GM21367 (cell line): ENCODE measurements around the gene WDR11.

ENCODE experiments used
- ATAC-seq: cut with Tn5 transposase; IDR thresholded peaks from one replicate; pipeline ENCODE4 v1.9.1; 2021; ENCODE audit not compliant: unreplicated experiment

WDR11 gene, protein sequence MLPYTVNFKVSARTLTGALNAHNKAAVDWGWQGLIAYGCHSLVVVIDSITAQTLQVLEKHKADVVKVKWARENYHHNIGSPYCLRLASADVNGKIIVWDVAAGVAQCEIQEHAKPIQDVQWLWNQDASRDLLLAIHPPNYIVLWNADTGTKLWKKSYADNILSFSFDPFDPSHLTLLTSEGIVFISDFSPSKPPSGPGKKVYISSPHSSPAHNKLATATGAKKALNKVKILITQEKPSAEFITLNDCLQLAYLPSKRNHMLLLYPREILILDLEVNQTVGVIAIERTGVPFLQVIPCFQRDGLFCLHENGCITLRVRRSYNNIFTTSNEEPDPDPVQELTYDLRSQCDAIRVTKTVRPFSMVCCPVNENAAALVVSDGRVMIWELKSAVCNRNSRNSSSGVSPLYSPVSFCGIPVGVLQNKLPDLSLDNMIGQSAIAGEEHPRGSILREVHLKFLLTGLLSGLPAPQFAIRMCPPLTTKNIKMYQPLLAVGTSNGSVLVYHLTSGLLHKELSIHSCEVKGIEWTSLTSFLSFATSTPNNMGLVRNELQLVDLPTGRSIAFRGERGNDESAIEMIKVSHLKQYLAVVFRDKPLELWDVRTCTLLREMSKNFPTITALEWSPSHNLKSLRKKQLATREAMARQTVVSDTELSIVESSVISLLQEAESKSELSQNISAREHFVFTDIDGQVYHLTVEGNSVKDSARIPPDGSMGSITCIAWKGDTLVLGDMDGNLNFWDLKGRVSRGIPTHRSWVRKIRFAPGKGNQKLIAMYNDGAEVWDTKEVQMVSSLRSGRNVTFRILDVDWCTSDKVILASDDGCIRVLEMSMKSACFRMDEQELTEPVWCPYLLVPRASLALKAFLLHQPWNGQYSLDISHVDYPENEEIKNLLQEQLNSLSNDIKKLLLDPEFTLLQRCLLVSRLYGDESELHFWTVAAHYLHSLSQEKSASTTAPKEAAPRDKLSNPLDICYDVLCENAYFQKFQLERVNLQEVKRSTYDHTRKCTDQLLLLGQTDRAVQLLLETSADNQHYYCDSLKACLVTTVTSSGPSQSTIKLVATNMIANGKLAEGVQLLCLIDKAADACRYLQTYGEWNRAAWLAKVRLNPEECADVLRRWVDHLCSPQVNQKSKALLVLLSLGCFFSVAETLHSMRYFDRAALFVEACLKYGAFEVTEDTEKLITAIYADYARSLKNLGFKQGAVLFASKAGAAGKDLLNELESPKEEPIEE

DNA sequence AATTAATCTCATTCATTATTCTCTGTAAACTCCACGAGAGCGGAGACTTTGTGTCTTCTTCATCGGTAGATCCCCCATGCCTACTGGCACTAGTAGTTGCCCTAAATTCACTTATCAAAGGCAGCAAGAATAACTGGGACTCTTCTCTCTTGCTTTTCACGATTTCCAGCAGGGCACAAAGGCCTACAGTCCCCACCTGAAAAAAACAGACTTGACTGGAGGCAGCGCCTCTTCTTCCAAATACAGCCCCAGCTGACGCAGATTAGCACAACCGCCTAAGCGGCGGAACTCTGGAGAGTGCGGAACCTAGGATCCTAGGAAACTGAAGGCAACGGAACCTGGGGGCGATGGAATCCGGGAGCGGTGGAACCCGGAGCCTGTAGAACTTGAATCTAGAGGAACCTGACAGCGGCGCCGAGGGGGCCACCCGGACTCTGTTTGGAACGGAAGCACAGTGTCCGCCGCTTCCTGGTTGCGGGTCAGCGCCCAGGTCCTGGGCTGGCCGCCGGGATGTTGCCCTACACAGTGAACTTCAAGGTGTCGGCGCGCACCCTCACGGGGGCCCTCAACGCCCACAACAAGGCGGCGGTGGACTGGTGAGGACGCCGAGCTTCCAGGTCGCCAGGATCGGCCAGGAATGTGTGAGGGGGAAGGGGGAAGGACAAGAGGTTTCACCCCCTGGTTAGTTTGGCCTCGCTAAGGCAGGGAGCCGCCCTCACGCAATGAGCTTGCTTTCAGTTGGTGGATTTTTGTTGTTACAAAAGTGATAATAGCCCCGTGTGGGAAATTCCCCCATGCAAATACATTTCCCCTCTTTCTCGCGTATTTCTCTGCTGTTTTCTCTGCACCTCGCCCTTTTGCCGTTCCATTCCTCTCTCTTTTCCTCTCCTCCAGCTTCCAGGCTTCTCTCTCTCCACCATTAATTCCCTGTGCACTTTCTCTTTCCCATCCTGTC is at the start of gene WDR11:
Gene WDR11, plus strand, starts transcription at position 452 of the 955 bp plus-strand sequence. Its CDS starts 59 bp downstream, at position 511.
- ATAC-seq = peak; percentile 97

DNA sequence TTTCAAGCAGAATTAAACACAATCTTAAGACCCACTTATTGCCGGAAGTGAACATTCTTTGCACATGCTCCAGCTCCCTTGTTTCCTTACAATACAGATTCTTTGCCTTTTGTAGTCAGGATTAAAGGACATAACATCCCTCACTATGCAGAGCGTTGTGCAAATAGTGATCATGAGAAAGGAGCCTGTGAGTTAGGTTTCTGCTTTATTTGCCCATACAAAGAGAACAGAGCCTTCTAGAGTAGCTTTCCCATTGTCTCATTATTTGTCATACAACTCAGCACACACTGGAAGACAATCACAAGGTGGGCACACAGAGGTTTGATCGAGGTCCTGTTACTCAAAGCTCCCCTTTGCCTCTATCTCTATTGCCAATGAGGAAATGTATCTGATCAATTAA is 48.2 kb upstream of the WDR11 start:
- no peak for ATAC-seq

DNA sequence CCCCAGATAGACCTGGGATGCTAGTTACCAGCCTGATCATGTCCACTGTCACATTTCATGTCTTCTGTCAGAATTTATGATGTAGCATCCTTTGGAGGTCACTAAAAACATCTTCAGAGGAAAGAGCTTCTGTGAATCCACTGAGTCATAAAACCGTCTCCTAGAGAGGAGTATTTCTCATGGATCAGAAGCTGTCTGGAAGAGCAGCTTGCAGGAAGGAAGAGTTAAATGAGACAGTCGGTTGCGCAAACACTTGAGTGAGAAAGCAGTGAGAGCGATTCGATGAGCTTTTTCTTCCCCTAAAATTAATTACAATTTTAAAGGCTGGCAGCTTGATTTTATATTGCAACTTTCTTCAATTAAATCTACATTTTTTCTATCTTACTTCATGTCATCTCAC is 47.2 kb upstream of the WDR11 start:
- ATAC-seq = no peak

DNA sequence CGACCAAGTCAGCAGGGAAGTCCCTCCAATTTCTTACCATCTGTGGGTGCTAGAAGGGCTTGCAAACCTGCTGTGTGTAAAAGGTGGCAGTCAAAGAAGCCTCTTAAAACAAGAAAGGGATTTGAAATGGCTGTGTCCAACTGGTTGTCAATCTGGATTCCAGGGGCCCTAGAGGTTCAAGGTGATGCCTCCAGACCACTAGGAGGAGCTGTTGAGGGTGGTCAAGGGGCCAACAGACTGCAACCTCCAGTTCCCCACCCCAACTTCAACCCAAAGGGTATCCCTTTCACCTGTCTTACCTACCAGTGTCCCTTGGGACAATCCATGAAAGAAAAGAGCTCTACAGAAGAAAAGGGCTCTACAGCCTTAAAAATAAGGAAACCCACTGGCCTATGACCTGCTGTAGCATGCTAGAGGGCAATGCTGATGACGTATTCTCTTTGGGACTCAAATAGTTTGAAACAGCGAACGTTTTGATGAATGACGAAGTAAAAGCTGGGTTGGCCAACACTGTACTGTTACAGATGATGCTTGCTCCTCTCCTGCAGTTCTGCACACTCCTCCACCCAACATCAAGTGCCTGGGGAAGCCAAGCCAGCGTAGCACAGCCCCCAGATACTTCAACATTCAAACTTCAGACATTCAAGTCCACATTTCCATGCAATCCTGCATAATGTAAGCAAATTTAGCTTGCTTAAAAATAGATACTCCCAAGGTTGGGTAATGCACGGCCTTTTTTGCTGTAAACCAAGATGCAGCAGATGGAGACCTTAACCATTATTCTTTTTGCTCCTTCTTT is 45.9 kb upstream of the WDR11 start:
- no peak for ATAC-seq

DNA sequence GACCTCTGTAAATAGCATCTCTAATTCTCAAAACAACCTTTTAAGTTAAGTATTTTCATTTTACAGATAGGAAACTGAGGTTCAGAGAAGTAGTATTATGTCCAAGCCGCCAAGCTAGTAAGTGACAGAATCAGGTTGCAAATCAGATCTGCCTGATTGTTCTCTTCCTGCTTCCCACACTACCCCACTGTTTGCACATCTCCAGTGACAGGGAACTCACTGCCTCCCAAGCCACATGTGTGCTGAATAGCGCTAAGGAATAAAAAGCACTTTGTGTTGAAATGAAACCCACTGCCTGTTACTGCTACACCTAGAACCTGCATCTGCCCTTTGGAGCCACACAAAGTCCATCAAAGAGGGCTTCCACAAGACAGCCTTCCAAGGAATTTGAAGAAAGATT is 45.1 kb upstream of the WDR11 start:
- ATAC-seq = no peak

DNA sequence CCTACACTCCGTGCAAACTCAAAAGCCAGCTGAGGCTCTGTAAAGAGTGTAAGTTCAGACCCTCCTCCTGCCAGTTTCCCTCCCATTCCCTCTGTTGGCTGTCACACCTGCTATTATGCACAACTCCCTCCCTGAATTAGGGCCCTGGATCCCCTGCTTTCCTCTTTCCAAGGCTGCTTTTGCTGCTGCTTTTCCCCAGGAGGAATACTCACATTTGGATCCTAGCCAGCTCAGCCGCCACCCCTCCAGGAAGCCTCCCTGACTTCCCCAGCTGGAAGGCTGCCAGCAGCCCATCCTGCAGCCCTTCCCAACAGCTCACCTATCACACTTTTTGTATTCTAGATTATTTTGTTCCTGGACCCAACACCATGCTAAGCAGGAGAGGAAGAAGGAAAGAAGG is 40.9 kb upstream of the WDR11 start:
- ATAC-seq = no peak

DNA sequence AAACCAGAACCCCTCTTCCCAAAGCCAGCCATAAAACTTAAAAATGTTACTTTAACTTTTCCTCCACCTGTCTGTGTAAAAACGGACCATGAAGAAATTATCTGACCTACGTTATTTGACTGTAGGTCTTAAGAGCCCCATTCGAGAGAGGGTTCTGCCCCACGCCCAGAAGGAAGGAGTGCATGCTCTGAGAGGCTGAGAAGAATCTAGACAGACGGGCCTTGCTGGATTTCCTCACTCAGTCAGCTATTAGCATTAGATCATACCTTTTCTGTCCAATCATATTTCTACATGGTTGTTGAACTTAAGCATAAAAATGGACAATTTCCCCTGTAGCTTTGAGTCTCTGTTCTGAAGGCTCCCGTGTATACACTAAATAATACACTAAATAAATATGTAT is 38.1 kb upstream of the WDR11 start:
- no peak for ATAC-seq

DNA sequence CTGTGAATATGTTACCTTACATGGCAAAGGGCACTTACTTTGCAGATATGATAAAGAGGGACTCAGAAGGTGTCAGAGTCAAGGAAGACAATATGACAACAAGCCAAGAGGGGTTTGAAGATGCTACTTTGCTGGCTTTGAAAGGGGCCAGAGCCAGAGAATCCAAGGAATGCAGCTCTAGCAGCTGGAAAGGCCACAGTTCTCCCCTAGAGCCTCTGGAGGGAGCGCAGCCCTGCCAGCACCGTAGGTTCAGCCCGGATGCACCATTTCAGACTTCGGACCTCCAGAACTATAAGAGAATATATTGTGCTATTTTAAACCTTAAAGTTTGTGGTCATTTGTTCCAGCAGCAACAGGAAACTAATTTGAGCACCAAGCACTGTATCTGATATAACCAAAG is 32.9 kb upstream of the WDR11 start:
- no peak for ATAC-seq

DNA sequence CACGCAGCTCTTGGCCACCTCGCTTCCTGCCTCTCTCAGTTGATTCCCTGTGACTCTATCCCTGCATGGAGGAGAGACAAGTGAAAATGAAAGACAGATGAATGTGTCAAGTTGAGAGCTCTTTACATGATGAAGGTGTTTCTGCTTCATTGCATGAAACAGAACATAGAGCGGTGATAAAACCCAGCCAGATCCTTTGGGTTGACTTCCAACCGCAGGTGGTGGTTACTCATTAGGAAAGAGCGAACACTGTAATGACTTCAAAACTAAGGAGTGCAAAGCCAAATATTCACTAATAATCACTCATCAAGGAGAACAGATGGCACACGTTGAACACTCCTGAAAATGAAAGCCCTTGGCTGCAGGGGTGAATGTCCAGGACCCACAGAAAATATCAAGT is 31.8 kb upstream of the WDR11 start:
- ATAC-seq = no peak

DNA sequence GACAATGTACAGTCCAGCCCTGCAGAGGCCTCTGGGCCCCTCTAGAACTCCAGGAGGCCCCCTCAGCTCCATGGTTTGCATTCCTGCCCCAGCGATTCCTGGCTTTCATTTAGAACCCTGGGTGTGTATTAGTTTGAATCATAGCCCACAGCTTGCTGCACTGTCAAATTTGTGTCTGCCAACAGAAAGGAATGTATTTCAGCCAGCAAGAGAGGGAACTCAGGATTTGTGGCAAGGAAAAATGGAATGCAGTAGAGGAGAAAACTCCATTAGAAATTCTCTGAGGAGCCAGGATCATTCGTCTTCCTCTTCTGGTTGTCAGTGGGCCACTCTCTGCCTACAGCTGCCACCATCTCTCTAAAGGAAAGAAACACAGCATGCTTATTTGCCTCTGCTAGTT is 27.9 kb upstream of the WDR11 start:
- ATAC-seq = no peak

DNA sequence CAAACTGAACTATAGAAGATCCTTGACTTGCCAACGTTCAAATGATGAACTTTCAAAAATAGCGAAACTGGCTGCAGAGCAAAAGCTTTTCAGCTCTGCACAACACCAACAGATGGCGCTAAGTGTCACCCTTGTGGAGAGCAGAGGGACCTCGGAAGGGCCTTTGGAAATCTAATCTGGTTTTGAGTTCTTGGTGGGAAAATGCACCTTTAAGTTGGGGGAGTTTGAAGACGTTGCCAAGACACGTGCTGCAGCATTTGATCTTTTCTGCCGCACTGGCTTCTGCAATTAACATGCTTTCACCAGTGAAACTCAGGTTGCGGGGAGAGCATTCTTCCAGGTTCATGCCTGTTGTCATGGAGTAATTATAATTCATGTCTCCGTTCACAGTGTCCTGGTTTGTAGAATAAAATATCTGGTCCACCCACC is 26.3 kb upstream of the WDR11 start:
- ATAC-seq = no peak

DNA sequence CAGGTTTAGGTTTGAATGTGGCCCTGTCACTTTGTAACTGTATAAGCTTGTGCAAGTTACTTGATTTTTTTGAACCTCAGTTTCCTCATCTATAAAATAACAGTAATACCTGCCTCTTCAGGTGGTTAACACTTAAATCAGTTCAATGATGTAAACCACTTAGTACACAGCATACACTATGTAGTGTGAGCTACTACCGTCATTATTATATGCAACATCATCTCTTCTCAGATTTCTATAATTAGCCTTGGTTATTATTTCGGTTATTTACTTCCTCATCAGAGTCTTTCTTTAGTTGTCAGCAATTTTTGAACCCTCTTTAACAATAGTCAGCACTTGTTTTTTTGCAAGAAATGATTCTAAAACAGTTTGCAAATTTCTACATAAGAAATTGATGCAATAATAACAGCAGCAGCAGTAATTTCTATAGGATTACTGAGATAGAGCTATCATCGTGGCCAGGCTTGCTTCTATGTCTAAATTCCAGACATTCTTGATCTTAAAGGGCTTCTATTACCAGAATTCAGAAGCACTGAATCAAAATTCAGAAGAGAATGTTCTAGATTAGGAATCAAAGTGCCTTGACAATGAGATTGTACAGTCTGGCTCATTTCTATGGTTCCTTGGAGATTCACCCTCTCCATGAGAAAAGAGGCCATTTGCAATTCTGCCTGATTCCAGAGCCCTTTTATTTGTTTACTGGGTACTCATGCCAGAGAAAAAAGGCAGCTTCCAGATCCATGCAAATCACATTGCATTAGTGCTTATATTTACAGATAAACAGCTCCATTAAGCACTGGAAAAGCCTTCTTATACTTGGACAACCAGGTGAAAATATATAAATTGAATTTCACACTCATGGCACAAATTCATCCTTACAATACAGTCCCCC is 25.0 kb upstream of the WDR11 start:
- ATAC-seq = no peak

DNA sequence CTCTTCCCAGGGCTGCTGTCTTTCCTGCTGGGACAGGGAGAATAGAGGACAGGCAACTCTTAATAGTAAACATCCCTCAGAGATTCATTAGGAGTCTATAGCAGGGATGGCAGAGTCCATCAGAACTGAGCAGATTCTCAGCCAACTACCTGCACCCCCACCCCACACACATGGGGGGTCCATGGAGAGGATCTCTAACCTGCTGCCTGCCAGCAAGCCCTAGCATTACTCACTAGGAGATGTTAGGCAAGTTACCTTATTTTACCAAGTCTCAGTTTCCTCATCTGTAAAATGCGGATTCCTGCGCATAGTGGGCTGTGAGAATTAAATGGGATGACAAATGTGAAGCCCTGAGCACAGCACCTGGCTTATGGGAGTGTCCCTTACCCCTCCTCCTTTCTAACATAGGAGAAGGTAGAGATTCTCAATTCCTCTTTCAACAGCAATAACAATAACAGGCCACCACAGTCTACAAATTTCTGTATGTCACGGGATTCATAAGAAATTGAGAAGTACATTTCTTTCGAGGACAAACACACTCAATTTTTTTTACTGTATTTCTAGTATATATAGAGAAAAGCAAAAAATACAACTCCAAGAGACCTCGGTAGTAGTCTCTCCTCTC is 23.8 kb upstream of the WDR11 start:
- peak; percentile 89 for ATAC-seq

DNA sequence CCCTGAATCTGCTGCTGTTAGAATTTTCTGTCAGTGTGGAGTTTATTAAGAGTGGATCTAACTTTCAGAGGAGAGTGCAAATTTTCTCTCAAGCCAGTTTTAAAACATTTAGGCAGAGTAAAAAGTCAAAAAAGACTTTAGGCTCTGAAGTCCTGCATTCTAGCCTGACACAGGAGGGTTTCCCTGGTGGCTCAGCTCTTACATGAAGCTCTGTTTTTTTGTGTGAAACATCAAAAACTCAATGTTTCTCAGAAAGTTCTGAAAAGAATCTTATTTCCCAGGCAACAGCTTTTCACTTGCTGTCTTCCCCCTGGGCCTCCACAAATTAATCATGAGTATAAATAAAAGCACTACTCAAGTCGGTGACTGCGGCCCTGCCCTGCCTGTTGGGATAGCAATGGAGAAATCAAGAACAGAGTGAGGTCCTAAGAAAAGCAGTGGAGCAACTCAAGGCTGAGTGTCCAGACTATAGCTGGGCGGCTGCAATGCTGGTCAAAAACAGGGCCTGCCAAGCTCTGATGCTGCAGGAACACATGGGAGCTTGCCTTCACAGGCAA is 22.3 kb upstream of the WDR11 start:
- ATAC-seq = no peak

DNA sequence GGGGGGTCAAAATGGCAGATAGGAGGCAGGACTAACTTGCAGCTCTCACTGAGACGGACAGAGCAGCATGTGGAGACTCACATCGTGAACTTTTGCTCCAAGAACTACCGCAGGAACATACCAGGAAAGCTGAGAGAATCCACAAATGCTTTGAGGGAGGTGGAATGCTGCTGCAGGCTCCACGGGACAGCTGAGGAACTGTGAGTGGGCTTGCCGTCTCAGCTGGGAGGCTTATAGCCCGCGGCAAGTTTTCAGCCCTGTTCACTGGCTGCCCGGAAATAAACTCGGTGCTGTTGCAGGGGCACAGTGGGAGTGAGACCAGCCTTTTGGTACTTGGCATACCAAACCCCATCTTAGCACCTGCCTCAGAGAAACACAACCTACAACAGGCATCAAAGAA is 19.1 kb upstream of the WDR11 start:
- ATAC-seq = no peak

DNA sequence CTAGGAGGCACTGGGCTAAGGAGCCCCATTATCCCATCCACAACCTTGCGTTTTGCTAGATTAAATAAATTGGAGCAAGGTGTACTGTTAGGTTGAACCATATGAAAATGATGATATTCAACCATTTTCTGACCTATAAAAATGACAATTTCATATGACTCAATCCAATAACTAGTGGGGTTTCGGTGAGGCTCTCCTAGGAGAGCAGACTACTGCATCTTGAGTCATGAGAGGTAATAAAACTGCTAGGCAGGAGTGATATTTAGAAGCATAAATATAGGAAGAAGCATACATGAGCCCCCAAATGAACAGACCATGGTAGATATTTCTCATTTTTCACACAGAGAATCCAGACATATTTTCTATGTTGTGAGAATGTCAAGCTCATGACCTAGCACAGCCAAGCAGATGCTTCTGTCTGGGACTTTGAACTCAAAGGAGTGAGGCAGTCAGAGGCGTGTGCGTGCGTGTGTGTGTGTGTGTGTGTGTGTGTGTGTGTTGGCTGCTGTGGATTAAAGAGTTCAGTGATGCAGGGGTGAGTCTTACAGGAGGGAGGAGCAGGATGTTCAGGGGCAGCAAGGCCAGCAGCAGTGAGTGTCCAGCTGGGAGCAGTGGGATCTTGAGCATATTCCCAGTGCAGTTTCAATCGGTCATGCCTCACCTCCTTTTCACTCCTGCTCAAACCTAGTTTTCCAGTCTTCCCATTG is 17.8 kb upstream of the WDR11 start:
- no peak for ATAC-seq

DNA sequence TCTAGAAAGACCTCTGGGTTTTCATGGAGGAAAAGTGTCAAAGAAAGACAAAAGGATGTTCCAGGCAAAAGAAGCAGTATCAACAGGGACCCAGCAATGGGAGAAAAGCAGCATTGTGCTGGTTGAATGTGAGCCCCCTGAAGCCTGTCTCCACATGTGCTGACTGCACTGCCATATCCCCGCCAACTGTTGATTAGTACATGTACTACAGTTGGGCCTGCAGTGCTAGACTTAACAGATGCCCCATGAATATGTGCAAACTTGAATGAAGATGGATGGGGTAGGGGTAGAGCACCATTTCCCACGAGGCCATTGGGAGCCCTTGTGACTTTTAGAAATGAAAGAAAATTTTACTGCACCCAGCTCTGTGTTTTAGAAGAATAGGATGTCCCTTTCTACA is 15.6 kb upstream of the WDR11 start:
- no peak for ATAC-seq
